OCI-M2 (cell line): ENCODE results near the gene PLXNA1.

Source experiments
- DNase-seq: peaks from one replicate; lab custom pipeline; 2025; ENCODE audit not compliant: unreplicated experiment; lab: John Stamatoyannopoulos, UW

PLXNA1 gene

GRCh38 chr3:126952983-126953660 is 29.8 kb upstream of the PLXNA1 start:
- DNase-seq, result no peak

DNA sequence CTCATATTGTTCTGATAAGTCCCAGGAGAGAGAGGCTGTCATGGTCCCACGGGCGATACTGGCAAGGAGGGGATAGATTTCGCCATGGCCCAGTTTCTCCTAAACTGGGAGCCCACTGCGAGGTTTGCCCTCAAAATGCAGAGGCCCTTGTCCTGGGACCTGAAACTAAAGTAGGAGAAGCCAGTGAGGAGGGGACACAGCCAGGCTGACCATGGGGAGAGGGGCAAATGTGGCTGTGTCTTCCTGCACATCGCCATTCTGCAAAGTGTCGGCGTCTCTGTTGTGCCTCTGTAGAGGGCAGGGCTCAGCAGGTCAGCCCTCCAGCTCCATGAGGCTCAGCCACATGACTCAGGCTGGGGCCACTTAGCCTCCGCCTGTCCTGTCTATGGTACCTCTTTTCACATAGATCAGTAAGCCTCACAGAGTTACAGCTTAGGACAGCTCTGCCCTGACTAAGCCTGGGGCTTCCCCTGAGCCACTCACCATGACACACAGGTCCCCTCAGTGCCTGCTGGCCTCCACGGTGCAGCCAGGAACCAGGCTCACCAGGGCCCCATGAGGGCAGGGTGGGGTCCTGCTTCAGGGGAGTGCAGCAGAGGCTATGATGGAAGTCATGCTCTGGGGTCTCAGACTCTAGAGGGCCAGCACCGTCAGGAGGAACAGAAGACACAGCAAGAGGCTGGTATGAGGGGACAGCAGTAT is 28.6 kb upstream of the PLXNA1 start:
- no peak for DNase-seq

GRCh38 chr3:126955004-126955790 is 27.7 kb upstream of the PLXNA1 start:
- DNase-seq, result no peak

DNA sequence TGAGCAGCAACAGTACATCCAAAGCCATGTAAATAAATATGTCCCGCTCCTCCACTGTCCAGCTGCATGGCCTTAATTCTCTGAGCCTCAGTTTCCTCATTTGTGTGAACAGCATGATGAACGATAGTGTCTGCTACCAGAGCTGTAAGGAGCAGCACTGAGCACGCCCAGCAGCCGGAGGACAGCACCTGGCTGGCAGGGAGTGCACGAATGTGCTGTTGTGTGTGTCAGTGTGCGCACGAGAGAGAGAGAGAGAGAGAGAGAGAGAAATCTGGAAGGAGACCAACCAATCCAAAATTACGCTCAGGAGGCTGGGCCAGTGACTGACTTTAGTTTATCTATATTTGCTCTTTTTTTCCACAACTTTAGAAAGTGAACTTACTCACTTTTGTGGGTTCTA is 26.6 kb upstream of the PLXNA1 start:
- no peak for DNase-seq

DNA sequence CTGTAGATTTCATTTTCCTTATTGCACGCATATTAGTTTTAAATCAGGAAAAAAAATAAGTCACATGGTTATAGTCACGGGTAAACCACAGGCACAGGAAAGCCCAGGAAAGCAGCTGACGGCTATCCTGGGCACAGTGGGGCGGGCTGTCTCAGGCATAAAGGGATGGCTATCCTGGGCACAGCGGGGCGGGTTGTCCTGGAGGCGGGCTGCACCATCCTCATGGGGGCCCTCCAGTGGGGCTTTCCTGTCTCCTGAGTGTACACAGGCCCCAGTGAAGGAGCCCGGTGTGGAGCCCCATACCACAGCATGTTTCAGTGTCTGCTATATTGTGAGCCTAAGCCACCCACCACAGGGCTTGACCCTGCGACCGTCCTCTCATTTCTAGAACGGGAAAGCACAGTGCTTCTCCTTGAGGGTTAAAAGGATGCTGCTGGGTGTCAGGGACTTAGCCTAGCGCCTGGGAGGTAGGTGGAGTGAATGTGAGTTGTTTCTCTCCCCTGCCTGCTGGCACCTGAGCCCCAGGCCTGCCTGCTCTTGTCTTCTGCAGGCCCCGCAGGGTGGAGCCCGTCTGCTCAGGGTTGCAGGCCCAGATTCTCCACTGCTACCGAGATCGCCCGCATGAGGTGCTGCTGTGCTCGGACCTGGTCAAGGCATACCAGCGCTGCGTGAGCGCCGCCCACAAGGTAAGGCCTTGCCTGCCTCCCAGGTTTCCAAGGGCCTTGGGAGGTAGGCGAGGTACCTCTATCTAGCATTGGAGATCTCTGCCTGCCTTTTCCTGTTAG is 25.9 kb upstream of the PLXNA1 start:
- no peak for DNase-seq

- DNase-seq, result no peak
These were observed 24.9 kb upstream of the PLXNA1 start for GRCh38 chr3:126957776-126958637.

- DNase-seq, result no peak
These were observed 24.3 kb upstream of the PLXNA1 start for GRCh38 chr3:126958638-126959085.

- no peak for DNase-seq
These were observed 23.6 kb upstream of the PLXNA1 start for GRCh38 chr3:126959136-126959920.

GRCh38 chr3:126959921-126960603 is 22.9 kb upstream of the PLXNA1 start:
- DNase-seq, result no peak

GRCh38 chr3:126960604-126960995 is 22.3 kb upstream of the PLXNA1 start:
- DNase-seq, result no peak

GRCh38 chr3:126961191-126961790 is 21.6 kb upstream of the PLXNA1 start:
- DNase-seq, result no peak

- no peak for DNase-seq
These were observed 21.0 kb upstream of the PLXNA1 start for GRCh38 chr3:126961791-126962461.

DNA sequence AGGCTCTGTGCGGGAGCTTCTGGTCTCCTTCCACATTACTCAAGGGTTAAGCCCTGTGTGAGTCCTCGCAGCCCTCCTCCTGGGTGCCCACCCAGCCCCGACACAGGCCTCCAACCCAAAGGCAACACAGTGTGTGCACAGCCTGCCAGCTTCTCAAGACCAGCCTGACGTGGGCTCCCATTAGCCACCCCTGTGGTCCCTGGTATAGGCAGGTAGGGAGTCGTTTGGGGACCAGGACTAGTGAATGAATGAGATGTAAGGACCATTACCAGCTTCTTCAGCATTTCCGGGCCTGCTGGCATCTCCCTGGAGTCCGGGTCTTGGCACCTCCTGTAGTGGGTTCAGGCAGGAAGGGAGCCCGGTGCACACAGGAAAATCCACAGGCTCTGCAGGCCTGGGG is 20.2 kb upstream of the PLXNA1 start:
- no peak for DNase-seq

DNA sequence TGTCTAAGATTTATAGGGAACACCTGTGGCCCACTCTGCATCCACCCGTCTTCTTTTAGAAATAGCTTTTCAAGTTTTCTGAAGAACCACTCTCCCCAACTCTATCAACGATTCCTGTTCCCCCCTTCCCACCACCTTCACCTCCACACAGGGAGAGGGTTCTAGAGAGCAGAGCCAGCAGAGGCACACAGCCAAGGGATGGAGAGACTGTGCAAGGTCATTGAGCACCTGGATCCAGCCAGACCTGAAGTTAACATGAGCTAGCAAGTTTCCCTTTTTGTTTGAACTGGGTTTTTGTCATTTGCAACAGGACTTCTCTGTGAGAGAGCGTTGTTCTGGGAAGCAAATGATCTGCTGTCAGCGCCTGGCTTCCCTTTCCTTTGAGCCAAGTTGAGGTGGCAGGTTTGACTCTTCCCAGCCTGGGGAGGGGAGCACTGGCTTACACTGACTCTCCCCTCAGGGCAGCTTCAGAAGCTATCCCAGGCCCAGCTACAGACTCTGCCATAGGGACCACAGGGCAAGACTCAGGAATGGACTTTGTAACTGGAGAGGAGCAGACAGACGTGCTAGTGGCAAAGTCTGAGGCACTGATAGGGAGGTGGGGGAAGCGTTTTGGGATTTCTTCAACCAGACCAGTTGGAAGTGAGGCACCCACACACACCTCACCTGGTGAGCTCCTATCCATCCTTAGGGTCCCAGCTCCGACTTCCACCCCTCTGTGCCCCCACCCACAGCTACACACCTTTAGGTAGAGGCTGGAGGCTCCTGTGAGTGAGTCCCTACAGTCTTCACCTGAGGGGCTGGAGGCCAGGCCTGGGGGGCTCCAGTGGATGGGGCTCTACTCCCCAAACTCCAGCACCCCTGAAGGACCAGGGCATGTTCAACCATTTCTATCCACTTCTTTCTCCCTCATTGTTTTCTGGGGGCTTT is 19.4 kb upstream of the PLXNA1 start:
- DNase-seq, result no peak

GRCh38 chr3:126964261-126964660 is 18.7 kb upstream of the PLXNA1 start:
- no peak for DNase-seq

DNA sequence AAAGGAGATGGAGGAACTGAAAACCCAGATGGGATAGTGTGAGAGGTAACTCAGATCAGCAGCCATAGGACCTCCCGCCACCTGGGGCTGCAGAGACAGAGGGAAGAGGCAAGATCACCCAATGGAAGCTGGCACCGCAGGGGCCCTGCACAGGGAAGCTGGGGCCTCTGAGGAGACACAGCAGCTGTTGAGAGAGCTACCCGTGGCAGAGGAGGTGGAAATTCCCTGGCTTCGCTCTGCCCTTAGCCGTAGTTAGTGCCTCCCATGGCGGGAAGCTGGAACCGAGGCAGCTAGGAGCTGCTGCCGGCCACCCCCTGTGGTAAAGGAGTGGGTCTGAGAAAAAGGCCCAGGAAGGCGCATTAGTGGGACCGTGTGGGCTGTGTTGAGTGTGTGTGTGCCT is 18.0 kb upstream of the PLXNA1 start:
- no peak for DNase-seq

DNA sequence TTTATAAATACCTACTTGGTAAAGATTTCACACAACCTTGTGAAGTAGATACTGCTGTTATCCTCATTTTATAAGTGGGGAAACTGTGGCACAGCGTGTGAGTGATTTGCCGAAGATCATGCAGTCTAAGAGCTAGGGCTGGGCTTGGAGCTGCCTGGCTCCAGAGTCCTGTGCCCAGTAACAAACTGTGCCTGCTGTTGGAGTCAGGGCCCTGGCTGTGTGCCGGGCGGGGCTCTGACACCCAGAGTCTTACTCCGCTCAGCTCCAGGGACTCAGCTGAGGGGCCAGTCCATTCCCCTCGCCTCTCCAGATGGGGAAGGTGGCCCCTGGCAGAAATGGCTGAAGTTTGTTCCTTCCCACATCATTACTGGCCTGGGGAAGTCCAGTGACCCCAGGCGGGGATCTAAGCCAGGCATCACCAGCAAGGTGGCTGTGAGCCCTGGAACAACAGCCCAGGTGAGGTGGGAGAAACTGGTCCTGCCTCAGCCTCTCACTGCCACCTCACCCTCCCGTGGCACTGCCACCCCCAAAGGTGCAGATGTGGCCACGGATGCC is 17.3 kb upstream of the PLXNA1 start:
- DNase-seq, result no peak
